Activated naive CD4-positive, alpha-beta T cell treated with anti-CD3 and anti-CD28 coated beads, Interleukin-2, amount 50 U/mL, for 24 hours (primary cell): ENCODE measurements around the gene DUSP10.
A peak's percentile ranks its signal among the peaks of the same experiment; 100 is the strongest.

Source experiments
- H3K27ac Mint-ChIP-seq: one replicate; pipeline ENCODE4 v1.8.0; 2021; ENCODE audit warnings: mild to moderate bottlenecking, mixed read lengths
- H3K27me3 Mint-ChIP-seq: one replicate; pipeline ENCODE4 v1.8.0; 2021; ENCODE audit warnings: mixed read lengths
- H3K36me3 Mint-ChIP-seq: one replicate; pipeline ENCODE4 v1.8.0; 2021; ENCODE audit warnings: mixed read lengths
- H3K4me1 Mint-ChIP-seq: one replicate; pipeline ENCODE4 v1.8.0; 2021; ENCODE audit warnings: mixed read lengths
- H3K4me3 Mint-ChIP-seq: one replicate; pipeline ENCODE4 v1.8.0; 2021; ENCODE audit warnings: mild to moderate bottlenecking, mixed read lengths
- H3K9me3 Mint-ChIP-seq: one replicate; pipeline ENCODE4 v1.8.0; 2021; ENCODE audit warnings: mixed read lengths

The DUSP10 gene

DNA sequence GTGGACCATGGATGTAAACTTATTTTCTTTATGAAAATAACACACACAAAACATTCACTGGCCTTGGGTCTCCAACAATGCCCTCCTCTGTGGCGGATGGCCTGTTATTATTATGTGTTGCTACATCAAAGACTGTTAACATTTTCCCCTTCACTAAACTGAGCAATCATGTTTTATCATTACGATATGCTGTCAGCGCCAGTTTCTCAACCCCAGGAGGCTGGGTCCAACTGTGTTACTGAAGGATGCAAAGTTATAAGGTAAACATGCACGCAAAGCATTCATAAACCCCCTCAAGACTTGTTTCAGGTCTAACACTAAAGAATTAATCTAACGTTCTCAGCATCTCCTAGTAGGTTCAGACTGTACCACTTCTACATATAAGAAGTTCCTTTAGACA, 6.0 kb upstream of the DUSP10 start:
- no peak overlapping the region for H3K27ac Mint-ChIP-seq
- no peaks in the 10 kb centered on the region for H3K27me3 Mint-ChIP-seq
- H3K36me3 Mint-ChIP-seq = no peaks in the 10 kb centered on the region
- no peak overlapping the region for H3K4me3 Mint-ChIP-seq
- no peaks in the 10 kb centered on the region for H3K9me3 Mint-ChIP-seq
- H3K4me1 Mint-ChIP-seq = peaks cover 10% of the 10 kb centered on the region

DNA sequence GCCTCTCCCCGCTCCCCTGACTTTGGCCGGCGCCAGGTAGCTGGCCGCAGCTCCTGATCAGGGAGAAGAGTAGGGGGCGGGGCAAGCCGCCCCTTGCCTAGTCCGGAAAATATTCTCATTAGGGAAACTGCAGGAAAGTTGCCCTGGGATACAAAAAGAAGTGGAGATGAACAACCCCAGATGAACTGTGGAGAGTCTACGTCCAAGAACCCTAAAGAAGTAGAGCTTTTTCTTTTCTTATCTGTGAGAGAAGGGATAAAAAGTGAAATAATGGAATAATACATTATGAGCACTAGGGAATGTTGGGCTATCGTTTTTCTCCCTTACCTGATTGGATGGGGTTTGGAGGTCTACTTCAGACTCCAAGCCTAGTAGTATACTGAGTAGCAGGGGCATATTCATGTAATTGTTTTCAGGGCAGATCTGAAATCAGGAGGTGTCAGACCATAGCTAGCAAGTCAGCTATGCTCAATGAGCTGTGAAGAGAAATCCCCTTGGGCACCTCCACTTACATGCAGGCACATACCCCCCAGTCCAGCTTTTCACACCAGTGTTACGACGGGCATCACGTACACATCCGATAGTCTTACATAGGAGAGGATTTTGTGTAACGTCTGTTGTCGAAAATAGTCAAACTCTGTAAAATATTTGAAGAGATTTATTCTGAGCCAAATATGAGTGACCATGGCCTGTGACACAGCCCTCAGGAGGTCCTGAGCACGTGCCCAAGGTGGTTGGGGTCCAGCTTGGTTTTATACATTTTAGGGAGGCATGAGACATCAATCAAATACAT, 1.7 kb upstream of the DUSP10 start:
- Mint-ChIP-seq H3K4me3 (peak overlapping the region; percentile 85), H3K27ac (peak overlapping the region; percentile 71), H3K4me1 (peaks cover 12% of the 10 kb centered on the region), H3K36me3 (peaks cover 7% of the 10 kb centered on the region), H3K27me3 (no peaks in the 10 kb centered on the region), H3K9me3 (no peaks in the 10 kb centered on the region)

DNA sequence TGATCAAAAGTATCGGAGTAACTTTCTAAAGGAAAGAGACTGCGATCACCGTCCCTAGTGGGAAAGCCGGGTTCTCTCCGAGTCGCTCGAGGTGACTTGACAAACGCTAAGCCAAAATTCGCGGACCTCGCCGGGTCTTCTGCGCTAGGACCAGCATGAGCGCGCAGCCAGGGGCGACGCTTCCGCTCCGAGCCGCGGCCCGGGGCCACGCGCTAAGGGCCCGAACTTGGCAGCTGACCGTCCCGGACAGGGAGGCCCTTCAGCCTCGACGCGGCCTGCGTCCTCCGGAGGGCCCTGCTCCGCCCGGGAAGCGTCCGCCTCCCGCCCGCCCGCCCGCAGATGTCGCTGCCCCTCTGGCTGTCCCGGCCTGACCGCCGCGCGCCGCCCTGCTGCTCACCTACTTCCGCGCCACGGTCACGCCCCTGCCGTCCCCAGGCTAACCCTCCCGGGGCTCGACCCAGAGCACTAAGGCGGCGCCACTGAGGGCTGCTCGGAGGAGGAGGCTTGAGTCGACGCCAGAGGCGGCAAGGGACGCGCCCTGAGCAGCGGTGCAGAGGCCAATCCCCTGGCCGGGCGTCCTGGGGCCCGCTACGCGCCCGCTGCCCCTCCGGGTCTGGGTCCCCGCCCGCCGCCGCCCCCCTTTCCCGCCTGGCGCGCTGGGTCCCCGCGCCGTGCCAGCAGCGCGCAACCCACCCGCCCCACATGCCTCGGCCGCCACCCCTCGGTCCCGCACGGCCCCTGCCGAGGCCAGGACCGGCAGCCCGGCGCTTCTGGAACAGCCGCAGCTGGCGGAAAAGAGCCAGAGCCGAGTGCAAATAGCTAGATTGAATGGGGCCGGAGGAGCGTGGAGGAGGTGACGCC, 896 bp upstream of the DUSP10 start:
- H3K27ac Mint-ChIP-seq = peak overlapping the region; percentile 81
- H3K4me1 Mint-ChIP-seq = peaks cover 20% of the 10 kb centered on the region
- H3K27me3 Mint-ChIP-seq = no peaks in the 10 kb centered on the region
- H3K4me3 Mint-ChIP-seq = peak overlapping the region; percentile 85
- peaks cover 12% of the 10 kb centered on the region for H3K36me3 Mint-ChIP-seq
- H3K9me3 Mint-ChIP-seq = no peaks in the 10 kb centered on the region

DNA sequence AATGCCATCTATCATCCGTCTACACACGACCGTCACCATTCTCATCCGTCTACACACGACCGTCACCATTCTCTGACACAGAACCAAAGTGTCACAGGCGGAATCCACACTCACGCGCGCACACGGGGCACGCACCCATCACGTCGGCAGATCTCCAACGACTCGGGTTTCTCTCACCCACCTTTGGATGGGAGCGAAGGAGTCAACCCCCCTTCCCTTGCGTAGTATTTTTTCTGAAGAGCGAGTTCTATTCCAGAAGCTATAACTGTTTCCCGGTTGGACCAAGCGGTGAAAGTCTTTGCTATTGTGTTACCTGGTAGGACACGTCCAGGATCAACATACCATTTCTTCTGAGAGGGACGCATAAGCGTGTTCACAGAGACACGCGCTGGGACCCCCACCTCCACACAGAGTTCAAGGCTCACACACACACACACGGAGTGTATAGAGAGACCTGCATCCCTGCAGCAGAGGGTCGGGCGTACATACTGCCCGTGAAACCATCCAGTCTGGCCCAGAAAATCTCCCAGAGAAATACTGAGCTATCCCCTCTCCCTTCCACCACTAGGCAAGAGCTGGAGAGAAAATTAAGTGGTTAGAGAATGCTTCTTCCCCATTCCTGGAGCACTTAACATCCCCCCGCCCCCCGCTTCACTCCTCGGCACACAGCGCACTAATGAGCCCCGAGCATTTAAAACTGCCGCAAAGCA, 741 bp downstream of the DUSP10 start:
- Mint-ChIP-seq H3K4me1 (peaks cover 32% of the 10 kb centered on the region), H3K36me3 (peaks cover 23% of the 10 kb centered on the region), H3K4me3 (no peak overlapping the region), H3K9me3 (no peaks in the 10 kb centered on the region), H3K27me3 (no peaks in the 10 kb centered on the region), H3K27ac (no peak overlapping the region)

DNA sequence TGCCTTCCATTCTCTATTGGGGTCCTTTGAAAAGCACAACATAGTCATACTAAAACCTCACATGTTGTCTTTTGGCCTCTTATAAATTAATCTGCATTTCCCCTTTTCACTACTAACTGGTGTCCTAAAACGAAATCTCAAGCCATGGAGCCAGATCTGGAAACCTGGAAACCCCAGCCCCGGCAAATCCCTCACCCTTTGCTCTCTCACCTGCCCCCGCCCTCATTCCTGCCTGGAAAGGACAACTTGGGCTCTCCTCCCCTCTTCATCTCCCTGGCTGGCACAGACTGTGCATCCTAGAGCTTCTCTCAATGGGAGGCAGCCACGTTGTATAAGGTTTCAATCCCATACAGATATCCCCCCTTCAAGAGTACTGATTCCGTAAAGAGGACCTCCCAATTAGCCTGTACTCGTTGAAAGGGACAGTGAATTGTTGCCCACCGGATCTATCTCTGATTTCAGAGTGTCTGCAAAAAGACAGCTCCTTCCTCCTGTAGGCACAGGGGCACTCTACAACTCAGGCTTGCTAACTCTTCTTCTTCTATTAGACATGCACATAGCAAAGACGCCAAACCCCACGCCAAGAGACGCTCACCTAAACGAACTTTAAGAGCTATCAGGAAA, 1.4 kb downstream of the DUSP10 start:
- peaks cover 26% of the 10 kb centered on the region for H3K36me3 Mint-ChIP-seq
- H3K27ac Mint-ChIP-seq = no peak overlapping the region
- H3K9me3 Mint-ChIP-seq = no peaks in the 10 kb centered on the region
- peaks cover 38% of the 10 kb centered on the region for H3K4me1 Mint-ChIP-seq
- H3K27me3 Mint-ChIP-seq = no peaks in the 10 kb centered on the region
- H3K4me3 Mint-ChIP-seq = no peak overlapping the region

DNA sequence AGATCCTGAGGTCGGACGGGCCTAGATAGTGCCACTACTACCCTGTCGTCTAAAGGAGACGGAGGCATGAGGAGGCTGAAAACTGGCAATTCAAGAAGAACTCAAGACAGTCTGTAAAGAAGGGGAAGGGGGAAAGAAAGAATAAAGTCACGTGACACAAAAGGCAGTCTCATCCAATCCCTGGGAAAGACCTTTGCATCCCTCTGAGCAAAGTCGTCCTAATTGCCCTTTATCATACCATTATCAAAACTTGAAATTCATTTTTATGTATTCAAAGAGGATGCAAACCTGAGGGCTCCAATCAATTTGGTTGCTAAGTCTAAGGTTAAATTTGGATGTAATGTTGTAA, 2.2 kb downstream of the DUSP10 start:
- H3K4me1 Mint-ChIP-seq = peaks cover 43% of the 10 kb centered on the region
- peak overlapping the region; percentile 43 for H3K4me3 Mint-ChIP-seq
- H3K27ac Mint-ChIP-seq = peak overlapping the region; percentile 44

DNA sequence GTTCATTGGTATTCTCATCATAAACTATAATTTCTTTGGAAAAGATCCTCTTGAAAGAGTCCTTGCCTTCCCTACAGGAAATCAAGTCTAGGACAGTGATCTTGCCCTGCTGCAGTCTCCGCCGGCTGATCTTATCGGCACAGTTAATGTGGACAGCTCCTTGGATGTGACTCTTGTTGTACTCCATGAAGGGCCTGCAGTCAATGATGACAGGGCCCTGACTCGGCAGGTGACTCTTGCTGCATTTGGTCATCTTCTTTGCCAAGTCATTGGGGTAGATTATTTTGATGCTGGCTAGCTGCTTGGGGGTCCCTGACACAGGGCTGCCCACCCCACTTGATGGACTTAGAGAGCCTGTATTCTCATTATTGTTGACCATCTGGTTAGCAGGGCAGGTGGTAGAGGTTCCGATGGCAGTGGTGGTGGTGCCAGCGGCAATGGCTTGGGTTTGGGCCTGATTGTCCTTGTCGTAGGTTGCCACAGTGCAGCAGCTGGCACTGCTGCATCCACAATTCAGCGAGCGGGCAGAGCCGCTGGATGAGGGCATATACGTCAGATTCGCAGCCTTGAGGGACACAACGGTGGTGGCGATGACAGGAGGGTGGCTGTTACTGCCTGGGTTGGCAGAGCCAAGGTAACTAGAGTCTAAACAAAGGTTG, 2.7 kb downstream of the DUSP10 start:
- Mint-ChIP-seq H3K36me3 (peaks cover 26% of the 10 kb centered on the region), H3K9me3 (no peaks in the 10 kb centered on the region)

More for the DNA sequence above, 2.2 kb downstream of the DUSP10 start:
- Mint-ChIP-seq H3K9me3 (no peaks in the 10 kb centered on the region), H3K27me3 (no peaks in the 10 kb centered on the region), H3K36me3 (peaks cover 26% of the 10 kb centered on the region)

DNA sequence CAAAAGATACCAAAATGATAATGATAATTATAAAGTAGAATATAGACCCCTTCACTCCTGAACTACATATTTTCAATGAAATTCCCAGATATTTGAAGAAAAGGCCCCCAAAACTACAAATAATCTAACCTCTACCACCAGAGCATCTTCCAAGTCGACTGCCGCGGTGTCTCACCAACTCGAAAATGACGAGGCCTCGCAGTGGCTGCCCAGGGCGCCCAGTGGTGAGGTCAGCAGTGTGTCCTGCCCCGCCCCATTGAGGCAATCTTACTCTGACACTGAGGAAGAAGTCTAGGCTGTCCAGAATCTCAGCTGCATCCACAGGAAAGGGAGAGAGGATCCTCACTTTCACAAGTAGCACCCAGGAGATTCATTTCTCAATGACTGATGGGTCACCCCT, 5.2 kb downstream of the DUSP10 start:
- H3K27ac Mint-ChIP-seq = no peak overlapping the region
- peaks cover 27% of the 10 kb centered on the region for H3K36me3 Mint-ChIP-seq
- H3K4me1 Mint-ChIP-seq = peaks cover 52% of the 10 kb centered on the region
- no peak overlapping the region for H3K4me3 Mint-ChIP-seq
- H3K9me3 Mint-ChIP-seq = no peaks in the 10 kb centered on the region
- H3K27me3 Mint-ChIP-seq = no peaks in the 10 kb centered on the region

More for the DNA sequence above, 2.7 kb downstream of the DUSP10 start:
- no peak overlapping the region for H3K27ac Mint-ChIP-seq
- H3K4me1 Mint-ChIP-seq = peaks cover 48% of the 10 kb centered on the region
- peak overlapping the region; percentile 43 for H3K4me3 Mint-ChIP-seq
- H3K27me3 Mint-ChIP-seq = no peaks in the 10 kb centered on the region

DNA sequence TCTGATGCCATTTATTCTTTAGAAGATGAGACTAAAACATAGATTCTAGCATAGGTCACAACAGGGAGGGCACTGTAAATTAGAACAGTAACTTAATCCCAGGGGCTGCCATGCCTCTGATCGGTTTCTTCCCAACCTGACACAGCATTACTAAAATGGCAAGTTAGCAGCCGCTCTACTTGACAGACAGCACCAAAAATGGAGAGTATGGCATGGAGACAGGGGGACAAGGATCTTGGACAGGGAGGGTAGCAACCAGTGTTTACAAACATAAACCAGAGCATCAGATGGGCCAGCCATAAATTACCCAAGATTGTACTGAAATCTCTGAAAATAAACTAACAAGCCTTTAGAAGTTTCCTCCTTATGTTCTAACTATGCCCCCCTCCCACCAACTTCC, 5.9 kb downstream of the DUSP10 start:
- Mint-ChIP-seq H3K4me3 (no peak overlapping the region), H3K27me3 (no peaks in the 10 kb centered on the region), H3K27ac (no peak overlapping the region), H3K4me1 (peaks cover 52% of the 10 kb centered on the region), H3K9me3 (no peaks in the 10 kb centered on the region), H3K36me3 (peaks cover 27% of the 10 kb centered on the region)

DNA sequence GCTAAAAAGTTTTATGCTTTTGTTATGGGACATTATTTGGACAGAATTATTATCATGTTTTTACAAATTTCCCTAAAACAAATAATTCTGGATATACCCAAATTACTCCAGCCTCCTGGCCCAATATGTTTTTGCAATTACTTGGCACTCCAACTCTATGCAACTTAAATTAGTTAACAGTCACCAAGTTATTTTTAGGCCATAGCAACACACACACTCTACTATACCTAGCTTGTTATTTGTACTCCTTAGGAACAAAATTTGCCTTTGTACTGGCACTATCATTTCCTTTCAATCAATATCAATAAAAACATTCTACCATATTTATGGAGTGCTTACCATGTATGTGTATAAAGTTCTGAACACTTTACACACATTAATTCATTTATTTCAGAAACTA, 7.7 kb downstream of the DUSP10 start:
- H3K27ac Mint-ChIP-seq = no peak overlapping the region
- H3K4me3 Mint-ChIP-seq = no peak overlapping the region
- peaks cover 62% of the 10 kb centered on the region for H3K4me1 Mint-ChIP-seq

DNA sequence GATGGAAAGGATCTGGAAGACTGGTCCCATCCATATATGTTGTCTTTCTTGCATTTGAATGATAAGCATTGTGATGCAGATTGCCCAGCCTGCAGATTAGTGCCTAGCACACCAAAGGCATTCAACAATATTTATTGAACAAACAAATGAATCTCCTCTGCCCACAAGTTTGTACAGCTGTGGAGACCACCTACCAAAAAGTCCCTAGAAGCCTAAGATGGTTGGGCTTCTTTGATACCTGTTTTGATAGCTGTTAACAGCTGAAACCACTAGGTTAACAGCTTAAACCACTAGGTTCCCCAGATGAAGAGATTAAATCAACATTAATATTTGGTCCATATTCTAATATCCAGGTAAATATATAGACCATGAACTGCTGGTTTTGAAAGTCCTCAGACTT, 9.8 kb downstream of the DUSP10 start:
- peaks cover 65% of the 10 kb centered on the region for H3K4me1 Mint-ChIP-seq
- no peaks in the 10 kb centered on the region for H3K9me3 Mint-ChIP-seq
- no peaks in the 10 kb centered on the region for H3K27me3 Mint-ChIP-seq
- H3K4me3 Mint-ChIP-seq = no peak overlapping the region
- H3K36me3 Mint-ChIP-seq = peaks cover 10% of the 10 kb centered on the region
- no peak overlapping the region for H3K27ac Mint-ChIP-seq

More for the DNA sequence above, 7.7 kb downstream of the DUSP10 start:
- Mint-ChIP-seq H3K36me3 (peaks cover 24% of the 10 kb centered on the region), H3K27me3 (no peaks in the 10 kb centered on the region), H3K9me3 (no peaks in the 10 kb centered on the region)

DNA sequence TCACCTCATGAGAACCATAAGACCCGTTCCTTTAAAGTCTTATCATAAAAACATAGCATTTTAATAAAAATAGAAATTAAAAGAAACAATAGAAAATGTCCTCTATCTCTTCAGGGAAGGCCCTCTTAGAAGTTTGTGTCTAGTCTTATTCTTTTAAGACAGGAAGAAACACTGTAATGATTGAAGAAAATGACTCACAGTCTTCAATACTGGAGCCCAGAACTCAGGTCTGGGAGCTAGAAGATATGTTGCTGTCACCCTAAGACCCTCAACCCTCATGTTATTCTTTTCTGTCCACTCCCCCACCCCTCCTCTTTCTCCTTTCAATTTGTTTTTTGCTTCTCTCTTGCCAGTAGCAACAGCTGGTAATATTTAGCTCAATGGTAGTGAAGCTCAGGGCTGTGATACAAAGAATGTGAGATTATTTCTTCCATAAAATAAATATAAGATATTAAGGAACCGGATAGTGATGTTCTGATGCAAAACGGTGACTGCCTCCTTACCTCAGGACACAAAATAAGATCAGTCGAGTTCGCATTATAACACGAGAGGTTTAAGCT, 12.0 kb downstream of the DUSP10 start:
- H3K4me1 Mint-ChIP-seq = peaks cover 73% of the 10 kb centered on the region
- no peak overlapping the region for H3K27ac Mint-ChIP-seq
- H3K36me3 Mint-ChIP-seq = peaks cover 5% of the 10 kb centered on the region
- H3K27me3 Mint-ChIP-seq = no peaks in the 10 kb centered on the region
- H3K4me3 Mint-ChIP-seq = no peak overlapping the region
- no peaks in the 10 kb centered on the region for H3K9me3 Mint-ChIP-seq

DNA sequence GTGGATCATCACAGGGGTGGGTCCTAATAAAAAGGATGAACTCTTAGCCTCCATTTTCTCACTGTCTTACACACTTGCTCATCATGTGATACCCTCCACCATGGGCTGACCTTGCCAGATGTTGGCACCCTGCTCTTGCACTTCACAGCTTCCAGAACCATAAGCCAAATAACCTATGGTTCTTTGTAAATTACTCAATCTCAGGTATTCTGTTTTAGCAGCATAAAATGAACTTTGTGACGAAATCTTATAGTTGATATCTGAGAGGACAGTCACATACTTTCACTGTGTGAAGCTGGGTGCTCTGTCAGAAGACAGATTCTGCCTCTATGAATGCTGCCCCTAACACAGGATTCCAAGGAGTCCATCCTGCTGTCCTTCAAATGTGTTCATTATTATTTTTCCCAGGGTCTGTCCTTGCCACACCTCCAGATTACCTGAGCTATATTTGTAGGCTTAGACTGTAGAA, 13.8 kb downstream of the DUSP10 start:
- Mint-ChIP-seq H3K27me3 (no peaks in the 10 kb centered on the region), H3K4me3 (peak overlapping the region; percentile 36), H3K36me3 (peaks cover 8% of the 10 kb centered on the region), H3K9me3 (no peaks in the 10 kb centered on the region), H3K4me1 (peaks cover 58% of the 10 kb centered on the region), H3K27ac (peak overlapping the region; percentile 80)

DNA sequence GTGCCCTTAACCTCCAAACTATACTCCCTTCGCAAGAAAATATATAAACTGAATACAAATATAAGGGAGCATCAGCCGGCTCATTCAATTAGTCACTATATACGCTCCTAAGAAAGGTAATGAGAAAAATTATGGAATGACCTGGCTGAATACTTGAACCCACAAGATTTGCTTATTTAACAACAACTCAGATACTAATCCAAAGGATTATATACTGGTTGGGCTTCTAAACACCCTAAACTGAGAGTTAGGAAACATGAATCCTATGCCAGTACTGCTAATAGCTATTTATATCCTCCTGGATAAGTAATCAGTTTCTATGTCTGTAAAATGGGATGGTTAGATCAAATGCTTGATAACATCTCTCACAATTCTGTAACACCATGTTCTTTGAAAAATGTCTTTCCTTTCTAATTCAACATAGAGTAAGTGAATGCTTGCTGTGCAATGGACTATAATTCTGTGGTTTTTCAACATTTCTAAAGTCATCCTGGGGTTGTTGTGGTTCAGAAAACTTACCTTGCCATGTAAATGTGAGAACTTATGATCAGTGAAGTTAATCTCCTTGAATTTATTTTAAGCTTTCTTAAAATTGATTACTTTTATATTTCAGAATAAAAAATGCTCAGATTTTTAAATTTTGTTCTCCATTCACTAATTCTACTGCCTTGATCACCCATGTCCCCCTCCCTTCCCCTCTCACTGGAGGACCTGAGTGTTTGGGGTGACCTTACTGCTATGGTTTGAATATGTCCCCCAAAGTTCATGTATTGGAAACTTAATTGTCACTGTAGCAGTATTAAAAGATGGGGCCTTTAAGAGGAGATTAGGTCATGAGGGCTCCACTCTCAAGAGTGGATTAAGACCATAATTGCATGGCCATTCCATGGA, 14.5 kb downstream of the DUSP10 start:
- Mint-ChIP-seq H3K36me3 (peaks cover 13% of the 10 kb centered on the region), H3K27me3 (no peaks in the 10 kb centered on the region), H3K9me3 (no peaks in the 10 kb centered on the region), H3K4me1 (peaks cover 62% of the 10 kb centered on the region), H3K27ac (peak overlapping the region; percentile 80), H3K4me3 (peak overlapping the region; percentile 12)
